GM13977 (cell line): ENCODE data around the gene GEMIN7.

Experiments used
- DNase-seq: peaks from one replicate; pipeline ENCODE4 v3.0.0; 2012; ENCODE audit warnings: low spot score
- CTCF ChIP-seq: IDR thresholded peaks from 2 replicates; pipeline ENCODE4 v1.5.1; 2012; ENCODE audit warnings: mild to moderate bottlenecking, control low read depth; ENCODE audit not compliant: insufficient read depth; ENCODE audit errors: extremely low read depth, missing control alignments
- in situ Hi-C: fragments of 300-500 bp; cut with MboI; formaldehyde crosslinking; loops from one replicate; pipeline ENCODE4 v1.12.0; 2022; ENCODE audit warnings: low sequenced_read_pairs, low pct_unique_long_range_greater_than_20kb, mixed read lengths, inconsistent platforms; ENCODE audit not compliant: unreplicated experiment

Gene GEMIN7

GRCh38 chr19:45079063-45079910, at the start of gene GEMIN7:
TSS of gene GEMIN7 (plus strand) at chr19:45079260. CDS start at chr19:45090115, 10,855 bp downstream.
- peak; percentile 84 for DNase-seq
- in situ Hi-C loops, result no loop called here
- TF ChIP-seq CTCF, result peak; percentile 4

DNA sequence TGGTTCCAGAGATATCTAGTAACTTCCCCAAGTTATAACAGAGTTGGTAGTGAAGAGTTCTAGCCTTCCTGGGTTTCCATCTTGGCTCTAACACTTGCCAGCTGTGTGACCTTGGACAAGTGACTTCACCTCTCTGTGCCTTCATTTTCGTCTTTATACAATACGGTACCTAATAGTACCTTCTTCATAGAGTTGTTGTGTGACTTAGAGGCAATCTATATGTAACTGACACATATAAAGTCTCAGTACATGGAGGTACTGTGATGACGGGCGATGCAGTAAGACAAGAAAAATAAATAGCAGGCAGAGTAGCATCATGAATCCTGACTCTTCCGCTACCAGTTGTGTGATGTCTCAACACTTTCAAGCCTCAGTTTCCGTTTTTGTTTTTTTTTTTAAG, 48.2 kb upstream of the GEMIN7 start:
- DNase-seq, result no peak
- TF ChIP-seq CTCF, result no peak
- in situ Hi-C loops, result no loop called here

DNA sequence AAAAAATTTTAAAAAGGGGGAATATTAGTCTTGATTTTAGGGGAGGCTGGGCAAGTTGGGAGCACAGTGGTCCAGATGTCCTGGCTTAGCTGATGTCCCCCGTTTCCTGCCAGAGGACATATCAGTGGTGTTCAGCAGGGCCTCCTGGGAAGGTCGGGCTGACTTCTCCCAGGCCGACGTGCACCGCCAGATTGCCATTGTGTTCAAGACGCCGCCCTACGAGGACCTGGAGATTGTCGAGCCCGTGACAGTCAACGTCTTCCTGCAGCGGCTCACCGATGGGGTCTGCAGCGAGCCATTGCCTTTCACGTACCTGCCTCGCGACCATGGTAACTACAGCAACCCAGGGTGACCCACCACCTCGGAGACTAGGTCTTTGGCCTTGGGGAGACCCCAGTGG, 46.6 kb upstream of the GEMIN7 start:
- DNase-seq, result no peak
- in situ Hi-C loops, result no loop called here
- no peak for TF ChIP-seq CTCF

GRCh38 chr19:45035755-45036154, 43.3 kb upstream of the GEMIN7 start:
- in situ Hi-C loops, result no loop called here
- no peak for TF ChIP-seq CTCF
- no peak for DNase-seq

- in situ Hi-C loops, result no loop called here
- DNase-seq, result no peak
- TF ChIP-seq CTCF, result no peak
These were observed 41.5 kb upstream of the GEMIN7 start for GRCh38 chr19:45037393-45038169.

GRCh38 chr19:45038931-45039893, 39.8 kb upstream of the GEMIN7 start, which contains the start of gene CLASRP:
TSS of gene CLASRP (plus strand) at chr19:45039045. CDS start at chr19:45040213, 1,168 bp downstream.
- in situ Hi-C loops, result no loop called here
- TF ChIP-seq CTCF, result no peak
- DNase-seq, result peak; percentile 91
